Measurements from ENCODE around the gene SMARCC2. TPM values are rescaled to one million over a fixed set of nuclear protein-coding genes. Genes with fewer than 3 reads are reported as not detected.

SMARCC2 gene
- total and polyA plus RNA-seq, 9 of the 15 experiments (the other 6 are each of a cell fraction or from before 2014, with no cell fraction given) = 11.9 to 86.0 (median 36.6) TPM

DNA sequence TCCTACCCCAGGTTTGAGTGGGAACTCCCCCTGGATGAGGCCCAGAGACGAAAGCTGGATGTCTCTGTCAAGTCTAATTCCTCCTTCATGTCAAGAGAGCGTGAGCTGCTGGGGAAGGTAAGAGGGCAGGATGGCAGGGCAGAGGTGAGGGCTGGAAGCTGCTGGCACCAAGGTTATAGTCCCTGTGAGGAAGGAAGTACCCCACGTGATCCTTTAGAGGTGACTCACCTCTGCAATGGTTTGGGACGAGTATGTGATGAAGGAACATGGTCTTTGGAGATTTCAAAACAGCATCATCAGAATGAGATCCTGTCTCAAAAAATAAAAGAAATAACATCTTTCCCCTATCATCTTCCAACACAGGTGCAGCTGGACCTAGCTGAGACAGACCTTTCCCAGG, 46.1 kb downstream of the SMARCC2 start:
- H4K20me1 ChIP-seq (replicated peaks; ENCODE audit: control insufficient read depth, insufficient read depth, low read length) = 0 out of 2 replicates have a peak, but pooled peaks cover 3% of the 10 kb centered on the region
- H3K9ac ChIP-seq (ENCODE audit: insufficient read depth in 1 of 2, low read depth in 2 of 2, low read length in 2 of 2) = no peak overlapping the region
- no peak overlapping the region for H3K4me3 ChIP-seq
- FAIRE-seq (no peak), DNase-seq (ENCODE audit: extremely low read depth in 1 of 4, low spot score in 3 of 4) (no peak), ATAC-seq (no peak)
- peaks cover 2 to 4% of the 10 kb centered on the region in 2 experiments; a peak in 2 of 5 replicates for H3K4me1 ChIP-seq (replicated peaks in 1 of 2; ENCODE audit: control insufficient read depth in 2 of 2, insufficient read depth in 2 of 2, low read length in 2 of 2)
- no peak overlapping the region for H2AFZ ChIP-seq (ENCODE audit: low read depth, low read length)
- BruUV-seq (replicated peaks) = no TSS peak
- in situ Hi-C loops (cut with MboI) (no loop called here), intact Hi-C loops (cut with micrococcal nuclease) (no loop called here)
- H3K4me2 ChIP-seq (ENCODE audit: insufficient read depth, low read length) = no peak overlapping the region
- H3K27me3 ChIP-seq (ENCODE audit: control insufficient read depth in 2 of 2, insufficient read depth in 2 of 2, low read length in 2 of 2) = no peaks in the 10 kb centered on the region
- no peaks in the 10 kb centered on the region for H3K79me2 ChIP-seq (ENCODE audit: control insufficient read depth, insufficient read depth, low read length)
- CTCF ChIA-PET (ENCODE audit: low intra/inter-chr PET ratio) = no interaction called here
- H3K9me1 ChIP-seq (ENCODE audit: control insufficient read depth, insufficient read depth, low read length) = no peaks in the 10 kb centered on the region
- 83% methylated on average over 4 of the region's 4 CpGs for WGBS (ENCODE audit: insufficient coverage, low coverage, missing lambda C conversion rate)
- POLR2A ChIA-PET = interaction anchor here (0.8 to 1.4 kb wide), 5 partner anchors 8 to 25 kb away, joined by 3 to 4 read pairs (median 3); partner anchors contain the start of gene ZC3H10
- TF ChIP-seq POU5F1 (IDR thresholded peaks at IDR 0.05; ENCODE audit: borderline replicate concordance, low read depth, low read length, partially characterized antibody) = no peak
- TF ChIP-seq MNT (conservative IDR thresholded peaks at IDR 0.05) = no peak
- TF ChIP-seq PBX2 (CRISPR knock-in tag; IDR thresholded peaks at IDR 0.05; ENCODE audit: low read depth) = no peak
- no peak for TF ChIP-seq PBX2 (tag; conservative IDR thresholded peaks at IDR 0.05; ENCODE audit: low read depth)
- TF ChIP-seq, protein P1, sequence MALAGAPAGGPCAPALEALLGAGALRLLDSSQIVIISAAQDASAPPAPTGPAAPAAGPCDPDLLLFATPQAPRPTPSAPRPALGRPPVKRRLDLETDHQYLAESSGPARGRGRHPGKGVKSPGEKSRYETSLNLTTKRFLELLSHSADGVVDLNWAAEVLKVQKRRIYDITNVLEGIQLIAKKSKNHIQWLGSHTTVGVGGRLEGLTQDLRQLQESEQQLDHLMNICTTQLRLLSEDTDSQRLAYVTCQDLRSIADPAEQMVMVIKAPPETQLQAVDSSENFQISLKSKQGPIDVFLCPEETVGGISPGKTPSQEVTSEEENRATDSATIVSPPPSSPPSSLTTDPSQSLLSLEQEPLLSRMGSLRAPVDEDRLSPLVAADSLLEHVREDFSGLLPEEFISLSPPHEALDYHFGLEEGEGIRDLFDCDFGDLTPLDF (CRISPR knock-in tag; IDR thresholded peaks at IDR 0.05) = no peak
- TF ChIP-seq NR2C1 (IDR thresholded peaks at IDR 0.05) = no peak
- no peak for TF ChIP-seq NR2C1 (tag; IDR thresholded peaks at IDR 0.05)
- TF ChIP-seq FOSL1 (tag; conservative IDR thresholded peaks at IDR 0.05) = peak; percentile 35; the same call in 1 of the 2 replicates
- TF ChIP-seq USF1 (CRISPR knock-in tag; IDR thresholded peaks at IDR 0.05) = peak; percentile 41; the same call in 1 of the 2 replicates
- H3K27ac ChIP-seq (ENCODE audit: extremely low read depth, low read depth, low read length) = no peak overlapping the region
- H3K36me3 ChIP-seq (ENCODE audit: control insufficient read depth, insufficient read depth, low read length) = peaks cover 67% of the 10 kb centered on the region
- H3K9me3 ChIP-seq (replicated peaks; ENCODE audit: control insufficient read depth, insufficient read depth, low read depth, low read length) = no peaks in the 10 kb centered on the region

Measured in K562 (cell line).